Thymus (tissue), 11 donors: Measurements from ENCODE around the gene HOXD10. TPM values are rescaled to one million over a fixed set of nuclear protein-coding genes. Genes with fewer than 3 reads are reported as not detected.
A peak's percentile ranks its signal among the peaks of the same experiment; 100 is the strongest.

Experiments
- DNase-seq, 9 donors: peaks; one replicate each; pipeline ENCODE4 v3.0.0-alpha.2; 2013; ENCODE audit warnings: low spot score in 9 of 9, low read depth in 6 of 9, missing footprints in 1 of 9
- H3K27ac ChIP-seq, 2 donors: one replicate each; pipeline ENCODE4 v1.5.1; 2013; ENCODE audit warnings: control low read depth in 1 of 2, low read depth in 1 of 2, low read length in 1 of 2, mild to moderate bottlenecking in 1 of 2, moderate library complexity in 1 of 2
- H3K27me3 ChIP-seq, 2 donors: one replicate each; pipeline ENCODE4 v1.5.1; 2013; ENCODE audit warnings: low read length in 1 of 2; ENCODE audit not compliant: control insufficient read depth in 2 of 2, insufficient read depth in 1 of 2
- H3K36me3 ChIP-seq, 2 donors: one replicate each; pipeline ENCODE4 v1.5.1; 2013; ENCODE audit warnings: low read length in 1 of 2, mild to moderate bottlenecking in 1 of 2, moderate library complexity in 1 of 2; ENCODE audit not compliant: control insufficient read depth in 2 of 2, insufficient read depth in 2 of 2
- H3K4me1 ChIP-seq, 2 donors: one replicate each; pipeline ENCODE4 v1.5.1; 2013; ENCODE audit warnings: low read length in 2 of 2; ENCODE audit not compliant: control insufficient read depth in 2 of 2, insufficient read depth in 2 of 2
- H3K4me3 ChIP-seq, 2 donors: one replicate each; pipeline ENCODE4 v1.5.1; 2013; ENCODE audit warnings: low read length in 2 of 2, control low read depth in 1 of 2, mild to moderate bottlenecking in 1 of 2
- H3K9me3 ChIP-seq, 2 donors: one replicate each; pipeline ENCODE4 v1.5.1; 2013; ENCODE audit warnings: low read length in 1 of 2, mild to moderate bottlenecking in 1 of 2; ENCODE audit not compliant: control insufficient read depth in 2 of 2, insufficient read depth in 1 of 2
- WGBS: extraction: QIAGEN DNeasy Blood & Tissue Kit; methylation state at CpG from one replicate; pipeline ENCODE4 v1.1.7; 2013; 5-methylcytosine and 5-hydroxymethylcytosine counted together
- polyA plus RNA-seq: library from polyadenylated mRNA; stranded (reverse); fragments of 200-250 nt; gene quantifications from one replicate; pipeline ENCODE4 v1.2.3, GENCODE V29; 2013
- total RNA-seq: library from RNA; stranded (reverse); fragments of 120-200 nt; gene quantifications from one replicate; pipeline ENCODE4 v1.2.4, GENCODE V29; 2013
- donor health status: healthy.

HOXD10 gene
- total and polyA plus RNA-seq, 2 donors: 0.09 TPM; not detected in 1

DNA sequence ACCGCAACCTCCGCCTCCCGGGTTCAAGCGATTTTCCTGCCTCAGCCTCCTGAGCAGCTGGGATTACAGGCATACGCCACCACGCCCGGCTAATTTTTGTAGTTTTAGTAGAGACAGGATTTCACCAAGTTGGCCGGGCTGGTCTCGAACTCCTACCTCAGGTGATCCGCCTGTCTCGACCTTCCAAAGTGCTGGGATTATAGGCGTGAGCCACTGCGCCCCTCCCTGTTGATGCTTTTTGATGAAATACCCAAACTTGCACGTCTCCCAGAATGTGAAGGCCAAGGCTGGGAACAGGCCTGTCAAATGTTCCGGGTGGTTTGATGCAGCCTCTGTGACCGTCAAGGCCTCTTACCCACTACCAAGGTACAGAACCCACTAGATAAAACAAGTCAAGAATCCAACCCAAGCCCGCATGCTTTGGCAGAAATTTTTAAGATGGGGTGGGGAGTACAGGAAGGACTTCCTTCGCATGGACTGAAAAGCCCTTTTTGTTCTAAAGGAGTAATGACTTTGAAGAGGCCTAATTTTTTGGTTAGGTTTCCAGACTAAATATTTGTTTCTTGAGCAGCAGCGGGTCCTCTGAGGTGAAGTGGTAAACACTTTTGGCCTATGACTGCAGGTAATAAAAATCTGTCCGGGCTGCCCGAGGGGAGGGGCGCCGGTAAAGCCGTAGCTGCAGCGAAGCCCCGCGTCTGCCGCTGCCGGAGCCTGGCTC lies 29.1 kb upstream of the HOXD10 start:
- Histone ChIP-seq H3K4me1 (peaks cover 0 to 8% of the 10 kb centered on the region in 2 donors), H3K9me3 (peaks cover 6 to 14% of the 10 kb centered on the region in 2 donors), H3K4me3 (no peak overlapping the region), H3K36me3 (no peaks in the 10 kb centered on the region), H3K27ac (no peak overlapping the region), H3K27me3 (peaks cover 90 to 99% of the 10 kb centered on the region in 2 donors)
- no peak for DNase-seq
- 23% methylated on average over 29 of the region's 29 CpGs for WGBS

DNA sequence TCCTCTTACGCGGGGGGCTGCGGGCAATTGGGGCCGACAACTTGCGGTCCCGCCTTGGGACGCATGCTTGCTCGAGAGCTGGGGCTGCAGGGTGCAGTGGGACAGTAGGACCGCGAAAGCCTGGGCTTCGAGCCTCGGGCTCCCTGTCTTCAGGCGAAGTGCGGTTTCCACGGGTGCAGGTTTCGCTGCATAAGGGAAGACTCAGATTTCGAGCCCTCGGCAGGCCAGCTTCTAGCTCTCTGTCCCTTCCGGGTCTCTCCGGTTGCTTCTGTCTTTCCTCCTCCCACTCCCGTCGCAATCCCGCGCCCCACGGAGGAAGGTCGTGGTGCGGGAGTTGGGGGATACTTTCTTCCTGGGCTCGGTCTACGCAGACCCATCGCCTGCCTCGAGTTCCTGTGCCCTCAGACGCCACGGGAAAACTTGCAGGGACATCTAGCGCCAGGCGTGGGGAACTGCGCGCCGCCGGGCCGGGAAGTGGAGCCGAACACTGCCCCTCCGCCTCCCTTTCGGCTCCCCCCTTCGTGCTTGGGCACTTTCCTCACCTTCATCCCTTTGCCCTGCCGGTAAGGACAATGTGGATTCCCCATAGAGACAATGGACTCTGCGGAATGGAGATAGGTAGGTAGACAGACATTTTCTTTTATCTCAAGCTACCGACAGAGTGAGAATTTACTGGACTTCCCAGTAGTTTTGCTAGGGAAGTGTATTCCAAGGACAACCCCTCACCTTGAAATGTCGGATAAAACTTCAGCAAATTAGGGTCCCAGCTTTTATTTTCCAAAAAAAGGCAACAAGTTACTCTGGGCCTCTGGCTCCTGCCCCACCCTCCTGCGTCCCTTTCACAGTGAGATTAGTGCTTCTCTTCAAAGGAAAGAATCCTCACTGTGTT lies 28.3 kb upstream of the HOXD10 start:
- H3K4me1 ChIP-seq: peaks cover 0 to 12% of the 10 kb centered on the region in 2 donors
- peaks cover 90 to 99% of the 10 kb centered on the region in 2 donors for H3K27me3 ChIP-seq
- no peak overlapping the region for H3K27ac ChIP-seq
- peak overlapping the region in 1 of 2 donors; percentile 24 for H3K4me3 ChIP-seq
- peak in 2 of 9 donors; percentile 32 to 46 for DNase-seq
- H3K9me3 ChIP-seq: peaks cover 4 to 6% of the 10 kb centered on the region in 2 donors
- H3K36me3 ChIP-seq: no peaks in the 10 kb centered on the region
- WGBS: 4% methylated on average over 49 of the region's 49 CpGs

DNA sequence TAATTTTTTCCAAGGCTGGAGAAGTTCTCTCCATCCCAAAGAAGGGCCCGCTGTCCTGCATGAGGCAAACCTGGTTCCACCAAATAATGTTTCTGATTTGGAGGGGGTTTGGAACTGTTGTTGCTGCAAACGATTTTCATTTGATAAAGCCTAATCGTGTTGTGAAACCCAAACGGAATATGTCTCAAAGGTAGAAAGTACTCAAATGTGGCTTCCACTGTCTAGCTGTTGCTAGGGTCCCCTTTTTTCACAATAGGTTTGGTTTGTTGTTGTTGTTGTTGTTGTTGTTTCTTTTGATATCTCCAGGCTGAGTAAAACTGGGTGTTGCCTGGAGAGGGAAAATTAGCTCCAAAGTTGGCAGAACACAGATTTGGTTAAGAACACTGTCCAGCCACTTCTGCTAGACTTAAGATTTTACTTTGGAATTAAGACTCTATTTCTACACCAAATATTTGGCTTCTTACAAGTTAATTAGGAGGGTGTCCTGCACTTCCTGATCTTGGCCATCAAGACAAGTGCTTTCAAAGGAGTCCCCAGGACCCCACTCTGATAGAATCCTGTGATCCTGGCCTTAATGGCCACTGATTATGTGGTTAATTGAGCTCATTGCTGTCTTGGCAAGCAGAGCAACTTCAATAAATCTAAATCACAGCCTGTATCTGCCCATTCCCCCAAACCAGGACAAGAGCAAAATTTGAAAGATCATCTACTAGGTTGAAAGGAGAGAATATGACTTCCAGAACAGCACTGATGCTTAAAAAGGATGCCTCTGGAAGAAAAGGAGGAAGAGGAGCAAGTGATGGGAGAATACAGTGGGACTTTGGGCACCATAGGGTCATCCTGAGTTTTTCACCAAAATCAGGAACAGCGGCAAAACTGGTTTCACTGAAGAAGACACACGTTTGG lies 27.4 kb upstream of the HOXD10 start:
- peaks cover 0 to 13% of the 10 kb centered on the region in 2 donors for H3K4me1 ChIP-seq
- no peak overlapping the region for H3K4me3 ChIP-seq
- no peak for DNase-seq
- H3K36me3 ChIP-seq: no peaks in the 10 kb centered on the region
- no peak overlapping the region for H3K27ac ChIP-seq
- H3K9me3 ChIP-seq: peaks cover 1 to 4% of the 10 kb centered on the region in 2 donors
- WGBS: 5% methylated on average over 6 of the region's 6 CpGs
- H3K27me3 ChIP-seq: peaks cover 89 to 99% of the 10 kb centered on the region in 2 donors

DNA sequence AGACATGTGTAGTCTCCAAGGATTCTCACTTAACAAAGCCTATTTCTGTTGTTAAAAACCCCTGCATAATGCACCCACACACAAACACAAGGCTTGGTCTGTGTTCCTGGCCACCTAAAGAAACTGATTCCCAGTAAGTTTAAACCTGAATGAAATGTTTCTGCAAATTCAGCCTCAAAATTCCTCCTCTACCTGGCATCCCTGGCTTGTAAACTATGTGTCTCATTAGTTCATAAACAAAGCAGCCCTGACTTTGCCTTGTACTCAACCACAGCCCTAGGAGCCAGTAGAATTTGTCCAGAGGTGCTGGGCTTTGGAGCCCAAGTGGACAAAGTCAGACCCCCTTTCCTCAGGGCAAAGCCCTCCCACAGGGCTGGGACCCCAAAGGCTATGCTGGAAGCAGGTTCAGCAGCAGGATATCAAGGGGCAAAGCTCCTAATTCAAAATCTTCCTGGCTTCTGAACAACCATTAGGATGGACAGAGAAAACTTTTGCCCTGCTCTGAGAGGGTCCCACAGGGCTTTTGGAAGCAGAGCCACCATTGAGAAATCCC lies 26.7 kb upstream of the HOXD10 start:
- Histone ChIP-seq H3K4me3 (no peak overlapping the region), H3K27me3 (peaks cover 91 to 99% of the 10 kb centered on the region in 2 donors), H3K36me3 (no peaks in the 10 kb centered on the region), H3K27ac (no peak overlapping the region), H3K9me3 (peaks cover 1 to 4% of the 10 kb centered on the region in 2 donors), H3K4me1 (peaks cover 0 to 13% of the 10 kb centered on the region in 2 donors)
- no peak for DNase-seq

DNA sequence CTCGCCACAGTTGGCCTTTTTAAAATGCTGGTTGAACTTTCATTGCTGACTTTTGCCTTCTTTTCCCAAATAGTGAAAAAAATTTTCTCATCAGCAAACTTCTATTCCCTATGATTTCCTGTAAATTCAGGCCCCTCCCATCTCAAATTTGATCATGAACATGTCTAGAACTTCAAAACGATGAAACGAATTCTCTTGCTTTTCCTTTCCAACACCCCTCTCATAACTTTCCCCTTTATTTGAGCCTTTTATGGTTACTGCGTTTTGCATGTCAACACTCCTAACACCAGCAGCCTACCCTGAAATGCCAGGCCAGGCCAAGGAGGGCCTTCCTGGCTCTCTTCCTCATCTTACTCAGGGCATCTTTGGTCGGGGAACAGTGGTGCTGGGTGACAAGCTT lies 25.7 kb upstream of the HOXD10 start:
- H3K27me3 ChIP-seq: peaks cover 88 to 99% of the 10 kb centered on the region in 2 donors
- peaks cover 1 to 4% of the 10 kb centered on the region in 2 donors for H3K9me3 ChIP-seq
- H3K4me3 ChIP-seq: no peak overlapping the region
- peaks cover 0 to 13% of the 10 kb centered on the region in 2 donors for H3K4me1 ChIP-seq
- WGBS: 19% methylated on average over 5 of the region's 5 CpGs
- H3K27ac ChIP-seq: no peak overlapping the region
- no peaks in the 10 kb centered on the region for H3K36me3 ChIP-seq
- no peak for DNase-seq

DNA sequence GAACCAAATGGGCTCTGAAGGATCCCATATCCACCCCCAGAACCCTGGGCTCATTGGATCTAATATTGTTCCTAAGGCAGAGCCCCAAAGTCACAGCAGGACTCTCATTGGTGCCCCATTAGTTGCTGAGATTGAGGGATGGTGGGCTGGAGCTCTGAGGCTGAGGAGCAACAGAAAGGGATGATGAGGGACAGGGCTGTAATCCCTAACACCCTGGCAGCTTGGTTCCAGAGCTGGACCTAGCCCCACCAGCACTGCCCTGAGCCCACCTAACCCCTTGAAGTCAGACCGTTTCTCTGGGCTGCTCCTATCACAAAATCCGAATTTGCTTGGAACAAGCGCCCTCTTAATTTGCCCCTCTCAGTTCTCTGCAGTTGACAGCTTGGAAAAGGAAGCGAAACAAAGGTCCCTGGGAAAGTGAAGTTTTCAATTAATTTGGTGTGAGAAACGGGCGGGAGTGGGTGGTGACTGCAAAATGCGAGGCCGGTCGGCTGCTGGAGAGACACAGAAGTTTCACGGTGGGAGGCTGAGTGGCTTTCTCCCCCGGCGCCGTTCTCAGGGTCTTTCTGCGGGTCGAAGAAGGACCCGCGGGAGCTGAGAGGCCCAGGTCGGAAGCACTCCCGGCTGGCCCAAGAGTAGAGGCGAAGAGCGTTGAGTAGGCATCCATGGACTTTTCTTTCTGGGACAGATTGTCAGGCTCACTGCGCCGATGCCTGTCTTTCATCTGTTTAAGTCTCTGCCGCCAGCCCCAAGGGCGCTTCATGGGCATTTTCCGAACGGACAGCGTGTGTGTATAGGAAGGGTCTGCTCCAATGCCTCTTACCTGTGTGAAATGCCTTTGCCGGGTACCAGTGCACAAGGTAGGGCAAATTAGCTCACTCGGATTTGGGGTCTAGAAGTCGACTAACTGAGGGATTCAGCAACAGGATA lies 25.0 kb upstream of the HOXD10 start:
- Histone ChIP-seq H3K4me1 (peaks cover 0 to 15% of the 10 kb centered on the region in 2 donors), H3K27me3 (peaks cover 86 to 99% of the 10 kb centered on the region in 2 donors), H3K36me3 (no peaks in the 10 kb centered on the region), H3K9me3 (peaks cover 1 to 4% of the 10 kb centered on the region in 2 donors), H3K27ac (no peak overlapping the region), H3K4me3 (no peak overlapping the region)
- 6% methylated on average over 31 of the region's 31 CpGs for WGBS
- DNase-seq: no peak

DNA sequence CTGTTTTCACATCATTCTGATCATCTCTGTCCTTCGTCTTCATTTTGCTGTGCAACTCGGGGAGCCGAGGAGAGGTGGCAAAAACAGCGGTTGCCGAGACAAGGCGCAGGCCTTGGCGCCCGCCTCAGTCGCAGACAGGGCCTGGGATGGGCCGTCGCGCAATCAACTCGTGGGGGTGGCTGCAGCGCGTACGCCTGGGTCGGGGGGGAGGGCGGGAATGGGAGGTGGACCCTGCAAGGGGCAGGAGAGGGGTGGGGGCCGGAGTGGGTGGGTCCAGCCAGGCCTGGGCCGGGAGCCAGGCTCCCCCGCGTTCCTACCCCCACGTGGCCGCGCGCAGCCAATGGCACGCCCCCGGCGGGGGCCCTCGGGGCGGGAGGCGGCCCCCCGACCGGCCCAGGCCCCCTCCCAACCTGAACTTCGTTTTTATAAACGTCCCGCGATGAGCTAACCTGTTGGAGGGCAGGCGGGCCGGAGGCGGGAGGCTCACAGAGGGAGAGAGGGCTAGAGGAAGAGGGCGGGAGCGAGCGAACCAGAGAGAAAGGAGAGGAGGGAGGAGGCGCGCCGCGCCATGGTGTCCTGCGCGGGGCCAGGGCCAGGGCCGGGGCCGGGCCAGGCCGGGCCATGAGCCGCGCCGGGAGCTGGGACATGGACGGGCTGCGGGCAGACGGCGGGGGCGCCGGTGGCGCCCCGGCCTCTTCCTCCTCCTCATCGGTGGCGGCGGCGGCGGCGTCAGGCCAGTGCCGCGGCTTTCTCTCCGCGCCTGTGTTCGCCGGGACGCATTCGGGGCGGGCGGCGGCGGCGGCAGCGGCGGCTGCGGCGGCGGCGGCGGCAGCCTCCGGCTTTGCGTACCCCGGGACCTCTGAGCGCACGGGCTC lies 24.1 kb upstream of the HOXD10 start, which contains the start of gene HOXD13:
TSS of gene HOXD13 (plus strand) at position 452 of the 875 bp plus-strand sequence. CDS start at position 622, 170 bp downstream.
- Histone ChIP-seq H3K27me3 (peaks cover 87 to 100% of the 10 kb centered on the region in 2 donors), H3K9me3 (peaks cover under 1 to 8% of the 10 kb centered on the region in 2 donors), H3K36me3 (no peaks in the 10 kb centered on the region), H3K27ac (no peak within 1 kb of the TSS), H3K4me1 (peaks cover 2 to 24% of the 10 kb centered on the region in 2 donors), H3K4me3 (peak within 1 kb of the TSS in 1 of 2 donors; percentile 26)
- no peak for DNase-seq
- WGBS: 3% methylated on average over 95 of the region's 95 CpGs
